K562 (cell line): ENCODE results near the gene NDRG3. TPM values are rescaled to one million over a fixed set of nuclear protein-coding genes. Genes with fewer than 3 reads are reported as not detected.

Experiments
- ATF1 ChIP-seq, 2 experiments: fragments of 450-650 bp in 1 of 2; IDR thresholded peaks; 2 replicates each; pipeline ENCODE4 v1.6.1; 2016; ENCODE audit warnings: missing compliant biosample characterization in 1 of 2, missing genetic modification characterization in 1 of 2
- BRCA1 ChIP-seq, 2 experiments: fragments of 450-650 bp in 1 of 2; sonication (generic) in 1 of 2; formaldehyde crosslinking in 1 of 2; IDR thresholded peaks; 2 replicates each; pipeline versions ENCODE4 v1.5.0 to v1.6.1; 2017 to 2020; ENCODE audit warnings: mild to moderate bottlenecking in 1 of 2, missing genetic modification reagents in 1 of 2
- CBX5 ChIP-seq: IDR thresholded peaks from 2 replicates; pipeline ENCODE4 v1.6.1; 2014; ENCODE audit warnings: low read depth, borderline replicate concordance
- CBX8 ChIP-seq: fragments of 200-600 bp; sonication (generic); IDR thresholded peaks from 2 replicates; pipeline ENCODE4 v1.6.1; 2012; ENCODE audit warnings: borderline replicate concordance, mixed run types, low read depth, mild to moderate bottlenecking, moderate library complexity, mixed read lengths, low read length, control low read depth, inconsistent platforms; ENCODE audit not compliant: poor library complexity, severe bottlenecking; ENCODE audit errors: extremely low read depth
- CREB1 ChIP-seq, 2 experiments: sonication (generic) in 1 of 2; formaldehyde crosslinking in 1 of 2; IDR thresholded peaks; 2 replicates each; pipeline versions ENCODE4 v1.6.1 to v1.8.0; 2012 to 2022; ENCODE audit warnings: inconsistent platforms in 1 of 2, mild to moderate bottlenecking in 1 of 2, missing genetic modification reagents in 1 of 2, moderate library complexity in 1 of 2
- GABPA ChIP-seq: fragments of 200-800 bp; sonication (Bioruptor generic); conservative IDR thresholded peaks from 2 replicates; pipeline ENCODE4 v1.6.1; 2016; ENCODE audit warnings: low read depth, missing genetic modification characterization, missing compliant biosample characterization
- MAZ ChIP-seq, 2 experiments: fragments of 450-650 bp in 1 of 2; sonication (generic) in 1 of 2; formaldehyde crosslinking; IDR thresholded peaks in 1 of 2; conservative IDR thresholded peaks in 1 of 2; 2 replicates each; pipeline versions ENCODE4 v1.4.0 to v1.5.0; 2020; ENCODE audit warnings: mild to moderate bottlenecking in 1 of 2, missing genetic modification reagents in 1 of 2
- MEF2D ChIP-seq: conservative IDR thresholded peaks from 2 replicates; pipeline ENCODE4 v1.6.1; 2016; ENCODE audit warnings: low read depth, missing genetic modification characterization, missing compliant biosample characterization
- NFE2 ChIP-seq: IDR thresholded peaks from 2 replicates; pipeline ENCODE4 v1.6.1; 2014; ENCODE audit warnings: antibody characterized with exemption, low read depth
- SMC3 ChIP-seq: conservative IDR thresholded peaks from 2 replicates; pipeline ENCODE4 v1.6.1; 2011; ENCODE audit warnings: low read depth, low read length, improper control_type of control experiment; ENCODE audit not compliant: insufficient read depth
- TARDBP ChIP-seq: fragments of 450-650 bp; IDR thresholded peaks from 2 replicates; pipeline ENCODE4 v1.6.1; 2016
- TOE1 ChIP-seq, 2 experiments: fragments of 450-650 bp in 1 of 2; sonication (generic) in 1 of 2; formaldehyde crosslinking in 1 of 2; IDR thresholded peaks; 2 replicates each; pipeline versions ENCODE4 v1.7.1 to v1.8.0; 2016 to 2022; ENCODE audit warnings: borderline replicate concordance in 2 of 2, mild to moderate bottlenecking in 2 of 2, antibody characterized with exemption in 1 of 2, inconsistent platforms in 1 of 2, low read depth in 1 of 2, missing genetic modification reagents in 1 of 2, moderate library complexity in 1 of 2
- ZNF12 ChIP-seq: sonication (generic); formaldehyde crosslinking; IDR thresholded peaks from 2 replicates; pipeline ENCODE4 v1.4.0; 2020; ENCODE audit warnings: mild to moderate bottlenecking, missing genetic modification reagents
- ZSCAN29 ChIP-seq: fragments of 450-650 bp; IDR thresholded peaks from 2 replicates; pipeline ENCODE4 v1.6.1; 2017
- polyA plus RNA-seq, 8 experiments: library from polyadenylated mRNA; depleted of rRNA in 4 of 8; stranded (reverse) in 5 of 8; unstranded in 3 of 8; fragments of >200 nt; fragmentation: Nextera tagmentation in 2 of 8; fragmentation: Illumina TruSeq in 1 of 8; extraction: Ambion mirVana in 2 of 8; extraction: Trizol in 1 of 8; gene quantifications; 2 replicates each; pipeline versions ENCODE4 v1.2.1 to v1.2.3, GENCODE V29; 2011 to 2014; ENCODE audit warnings: inconsistent platforms in 1 of 8, missing spikeins in 1 of 8
- total RNA-seq, 7 experiments: library from RNA; depleted of rRNA in 6 of 7; stranded (reverse); fragments of >200 nt in 6 of 7; fragmentation: Illumina TruSeq in 2 of 7; extraction: Trizol in 2 of 7; gene quantifications; 2 replicates each; pipeline versions ENCODE4 v1.2.1 to v1.2.3, GENCODE V29; 2011 to 2021; ENCODE audit warnings: low replicate concordance in 1 of 7
- TF ChIP-seq, protein P1 (sequence below): sonication (generic); formaldehyde crosslinking; IDR thresholded peaks from 2 replicates; pipeline ENCODE4 v1.8.1; 2022; ENCODE audit warnings: missing genetic modification reagents
- TF ChIP-seq, protein P2 (sequence below): conservative IDR thresholded peaks from 2 replicates; pipeline ENCODE4 v1.6.1; 2011; ENCODE audit warnings: low read depth, mild to moderate bottlenecking, low read length; ENCODE audit not compliant: control insufficient read depth
- TF ChIP-seq, protein P3 (sequence below): fragments of 450-650 bp; conservative IDR thresholded peaks from 2 replicates; pipeline ENCODE4 v1.6.1; 2016; ENCODE audit warnings: missing genetic modification characterization, low read depth, mild to moderate bottlenecking, missing compliant biosample characterization, moderate library complexity
- TF ChIP-seq, protein P4 (sequence below): fragments of 250-450 bp; sonication (Bioruptor Pico); IDR thresholded peaks from 2 replicates; pipeline ENCODE4 v1.8.0; 2022; ENCODE audit warnings: moderate library complexity, mild to moderate bottlenecking, inconsistent platforms

The NDRG3 gene
- total and polyA plus RNA-seq, 9 of the 15 experiments (the other 6 are each of a cell fraction or from before 2014, with no cell fraction given): 14.6 to 39.4 (median 24.4) TPM

DNA sequence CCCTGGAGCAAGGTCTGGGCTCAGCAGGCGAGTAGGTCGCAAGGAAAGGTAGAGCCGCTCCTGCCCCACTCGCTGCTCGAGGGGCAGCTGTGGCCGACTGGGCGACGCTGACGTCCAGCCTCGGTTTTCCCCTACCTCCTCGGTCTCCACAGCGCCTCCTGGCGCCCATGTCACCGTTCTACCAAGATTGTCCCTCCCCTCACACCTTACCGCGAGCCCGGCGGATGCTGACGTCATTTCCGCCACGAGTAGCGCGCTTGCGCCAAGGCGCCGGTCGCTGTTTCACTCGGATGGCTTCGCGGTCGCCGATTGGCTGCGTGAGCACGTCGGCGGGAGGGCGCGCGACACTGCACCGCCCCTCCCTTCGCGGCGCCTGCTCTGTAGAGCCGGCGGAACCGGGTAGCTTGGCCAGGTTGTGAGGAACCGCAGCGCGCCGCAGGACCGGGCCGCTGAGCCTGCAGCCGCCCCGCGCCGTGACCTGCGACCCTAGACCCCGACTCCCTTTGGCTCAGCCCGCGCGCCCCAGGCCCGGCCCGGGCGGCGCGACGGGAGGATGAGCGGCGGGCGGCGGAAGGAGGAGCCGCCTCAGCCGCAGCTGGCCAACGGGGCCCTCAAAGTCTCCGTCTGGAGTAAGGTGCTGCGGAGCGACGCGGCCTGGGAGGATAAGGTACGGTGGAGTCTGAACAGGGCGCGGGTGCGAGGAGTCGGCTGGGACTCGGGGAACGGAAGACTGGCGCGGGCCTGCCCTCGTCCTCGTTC is 140.3 kb downstream of the NDRG3 start, which contains the start of gene RAB5IF (continued):
- TF ChIP-seq MEF2D (tag) (0 out of 2 replicates have a peak, but pooled peaks have one; percentile 36), CBX5 (no peak), TOE1 (IDR thresholded peaks at IDR 0.05; ENCODE audit: borderline replicate concordance) (peak; percentile 85), TOE1 (CRISPR knock-in tag; IDR thresholded peaks at IDR 0.05; ENCODE audit: borderline replicate concordance, low read depth) (no peak), ATF1 (CRISPR knock-in tag; IDR thresholded peaks at IDR 0.05) (peak; percentile 80), ATF1 (tag; IDR thresholded peaks at IDR 0.05) (peak; percentile 98), GABPA (tag) (peak; percentile 96), MAZ (CRISPR knock-in tag; conservative IDR thresholded peaks at IDR 0.05 in 1 of 2, IDR thresholded peaks at IDR 0.05 in 1 of 2) (peak; percentile 71 to 80), ZNF12 (CRISPR knock-in tag) (0 out of 2 replicates have a peak, but pooled peaks have one; percentile 16), CBX8 (no peak), ZSCAN29 (peak; percentile 54; the same call in 1 of the 2 replicates), BRCA1 (IDR thresholded peaks at IDR 0.05) (no peak), BRCA1 (CRISPR knock-in tag; IDR thresholded peaks at IDR 0.05) (no peak), NFE2 (peak; percentile 67), CREB1 (IDR thresholded peaks at IDR 0.05) (peak; percentile 92), CREB1 (CRISPR knock-in tag; IDR thresholded peaks at IDR 0.05) (peak; percentile 98), SMC3 (peak; percentile 68), TARDBP (no peak)
- TF ChIP-seq, protein P1, sequence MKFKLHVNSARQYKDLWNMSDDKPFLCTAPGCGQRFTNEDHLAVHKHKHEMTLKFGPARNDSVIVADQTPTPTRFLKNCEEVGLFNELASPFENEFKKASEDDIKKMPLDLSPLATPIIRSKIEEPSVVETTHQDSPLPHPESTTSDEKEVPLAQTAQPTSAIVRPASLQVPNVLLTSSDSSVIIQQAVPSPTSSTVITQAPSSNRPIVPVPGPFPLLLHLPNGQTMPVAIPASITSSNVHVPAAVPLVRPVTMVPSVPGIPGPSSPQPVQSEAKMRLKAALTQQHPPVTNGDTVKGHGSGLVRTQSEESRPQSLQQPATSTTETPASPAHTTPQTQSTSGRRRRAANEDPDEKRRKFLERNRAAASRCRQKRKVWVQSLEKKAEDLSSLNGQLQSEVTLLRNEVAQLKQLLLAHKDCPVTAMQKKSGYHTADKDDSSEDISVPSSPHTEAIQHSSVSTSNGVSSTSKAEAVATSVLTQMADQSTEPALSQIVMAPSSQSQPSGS (CRISPR knock-in tag): peak; percentile 90; the same call in 1 of the 2 replicates
- TF ChIP-seq, protein P2, sequence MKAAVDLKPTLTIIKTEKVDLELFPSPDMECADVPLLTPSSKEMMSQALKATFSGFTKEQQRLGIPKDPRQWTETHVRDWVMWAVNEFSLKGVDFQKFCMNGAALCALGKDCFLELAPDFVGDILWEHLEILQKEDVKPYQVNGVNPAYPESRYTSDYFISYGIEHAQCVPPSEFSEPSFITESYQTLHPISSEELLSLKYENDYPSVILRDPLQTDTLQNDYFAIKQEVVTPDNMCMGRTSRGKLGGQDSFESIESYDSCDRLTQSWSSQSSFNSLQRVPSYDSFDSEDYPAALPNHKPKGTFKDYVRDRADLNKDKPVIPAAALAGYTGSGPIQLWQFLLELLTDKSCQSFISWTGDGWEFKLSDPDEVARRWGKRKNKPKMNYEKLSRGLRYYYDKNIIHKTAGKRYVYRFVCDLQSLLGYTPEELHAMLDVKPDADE: 0 out of 2 replicates have a peak, but pooled peaks have one; percentile 58
- TF ChIP-seq, protein P3, sequence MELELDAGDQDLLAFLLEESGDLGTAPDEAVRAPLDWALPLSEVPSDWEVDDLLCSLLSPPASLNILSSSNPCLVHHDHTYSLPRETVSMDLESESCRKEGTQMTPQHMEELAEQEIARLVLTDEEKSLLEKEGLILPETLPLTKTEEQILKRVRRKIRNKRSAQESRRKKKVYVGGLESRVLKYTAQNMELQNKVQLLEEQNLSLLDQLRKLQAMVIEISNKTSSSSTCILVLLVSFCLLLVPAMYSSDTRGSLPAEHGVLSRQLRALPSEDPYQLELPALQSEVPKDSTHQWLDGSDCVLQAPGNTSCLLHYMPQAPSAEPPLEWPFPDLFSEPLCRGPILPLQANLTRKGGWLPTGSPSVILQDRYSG (tag): 0 out of 2 replicates have a peak, but pooled peaks have one; percentile 22
- TF ChIP-seq, protein P4, sequence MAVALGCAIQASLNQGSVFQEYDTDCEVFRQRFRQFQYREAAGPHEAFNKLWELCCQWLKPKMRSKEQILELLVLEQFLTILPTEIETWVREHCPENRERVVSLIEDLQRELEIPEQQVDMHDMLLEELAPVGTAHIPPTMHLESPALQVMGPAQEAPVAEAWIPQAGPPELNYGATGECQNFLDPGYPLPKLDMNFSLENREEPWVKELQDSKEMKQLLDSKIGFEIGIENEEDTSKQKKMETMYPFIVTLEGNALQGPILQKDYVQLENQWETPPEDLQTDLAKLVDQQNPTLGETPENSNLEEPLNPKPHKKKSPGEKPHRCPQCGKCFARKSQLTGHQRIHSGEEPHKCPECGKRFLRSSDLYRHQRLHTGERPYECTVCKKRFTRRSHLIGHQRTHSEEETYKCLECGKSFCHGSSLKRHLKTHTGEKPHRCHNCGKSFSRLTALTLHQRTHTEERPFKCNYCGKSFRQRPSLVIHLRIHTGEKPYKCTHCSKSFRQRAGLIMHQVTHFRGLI (CRISPR knock-in tag): no peak
